ENCODE measurements around the gene CWC27.

CWC27 gene

DNA sequence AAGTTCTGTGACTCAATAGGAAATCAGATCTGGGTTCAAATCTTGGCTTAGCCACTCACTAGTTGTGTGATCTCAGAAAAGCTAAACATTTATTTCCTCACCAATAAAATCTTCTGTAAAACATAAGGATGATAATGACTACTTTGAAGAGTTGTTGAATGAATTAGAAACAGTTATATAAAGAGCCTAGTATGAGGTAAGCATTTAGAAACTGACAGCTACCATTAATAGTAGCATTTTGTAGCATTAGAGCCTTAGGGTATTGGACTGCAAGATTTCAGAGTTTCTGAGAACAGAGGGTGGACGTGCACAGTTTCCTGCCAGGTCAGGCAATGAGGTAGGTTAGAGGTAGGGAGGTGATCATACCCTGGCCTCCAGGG lies 293.2 kb downstream of the CWC27 start:
- Histone ChIP-seq H3K79me1 (ENCODE audit: low read length) (no peaks in the 10 kb centered on the region), H3K4me2 (ENCODE audit: low read length) (no peak overlapping the region), H3K9ac (ENCODE audit: low read length) (no peak overlapping the region), H3K4me3 (ENCODE audit: low read length) (no peak overlapping the region), H3K27ac (ENCODE audit: low read depth, low read length) (no peak overlapping the region), H3K27me3 (ENCODE audit: insufficient read depth, low read length, poor library complexity) (no peaks in the 10 kb centered on the region), H3K23ac (ENCODE audit: low read length) (no peak overlapping the region), H4K8ac (ENCODE audit: low read depth, low read length) (no peak overlapping the region), H2BK15ac (replicated peaks; ENCODE audit: low read depth) (no peak overlapping the region), H3K4ac (ENCODE audit: low read depth, low read length) (no peak overlapping the region), H3K56ac (ENCODE audit: low read length) (no peak overlapping the region), H2BK5ac (ENCODE audit: low read length) (no peak overlapping the region), H3K79me2 (ENCODE audit: control insufficient read depth, insufficient read depth, low read length) (no peaks in the 10 kb centered on the region), H3K18ac (ENCODE audit: low read length) (no peak overlapping the region), H3K4me1 (ENCODE audit: control insufficient read depth, low read depth, low read length) (no peaks in the 10 kb centered on the region), H3K36me3 (ENCODE audit: control insufficient read depth, insufficient read depth, low read length) (no peaks in the 10 kb centered on the region), H2AK5ac (ENCODE audit: low read length) (no peak overlapping the region), H2BK120ac (ENCODE audit: low read depth, low read length) (no peak overlapping the region), H4K5ac (ENCODE audit: low read length) (no peak overlapping the region)
- no peak for DNase-seq
- WGBS (ENCODE audit: extremely low coverage, insufficient coverage, low lambda C conversion rate), result no CpG with 5 or more reads among the region's 1 CpG

DNA sequence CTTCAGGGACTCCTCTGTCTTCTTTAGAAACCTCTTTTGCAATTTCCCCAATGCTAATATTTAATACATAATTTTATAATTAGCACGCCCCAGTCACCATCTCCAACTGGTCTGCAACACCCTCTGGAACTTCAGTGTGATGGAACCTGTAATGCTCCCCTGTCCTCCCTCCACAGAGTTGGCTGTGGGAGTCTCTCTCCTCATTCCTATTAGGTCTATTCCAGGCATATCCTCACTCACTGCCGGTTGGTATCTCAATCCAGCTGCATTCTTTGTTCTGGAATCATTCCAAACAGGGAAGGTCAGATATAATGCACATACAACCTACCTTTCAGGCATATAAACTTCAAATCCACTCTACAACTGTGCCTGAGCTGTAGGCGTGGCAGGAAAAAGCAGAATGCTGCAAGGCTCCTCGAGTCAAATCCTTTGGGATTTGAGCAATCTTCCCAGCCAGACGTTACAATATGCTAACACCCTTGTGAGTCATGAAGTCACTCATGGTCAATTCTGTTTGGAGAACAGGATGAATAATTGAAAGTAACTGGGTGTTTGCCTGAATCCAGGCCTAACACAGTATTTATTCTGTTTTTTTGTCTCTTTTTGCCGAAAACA lies 293.8 kb downstream of the CWC27 start:
- Histone ChIP-seq H3K4ac (ENCODE audit: low read depth, low read length) (no peak overlapping the region), H3K56ac (ENCODE audit: low read length) (no peak overlapping the region), H3K27me3 (ENCODE audit: insufficient read depth, low read length, poor library complexity) (no peaks in the 10 kb centered on the region), H3K9ac (ENCODE audit: low read length) (no peak overlapping the region), H4K8ac (ENCODE audit: low read depth, low read length) (no peak overlapping the region), H3K27ac (ENCODE audit: low read depth, low read length) (no peak overlapping the region), H2BK15ac (replicated peaks; ENCODE audit: low read depth) (no peak overlapping the region), H3K18ac (ENCODE audit: low read length) (peak overlapping the region; percentile 80), H2BK5ac (ENCODE audit: low read length) (no peak overlapping the region), H3K4me3 (ENCODE audit: low read length) (no peak overlapping the region), H3K4me1 (ENCODE audit: control insufficient read depth, low read depth, low read length) (no peaks in the 10 kb centered on the region), H3K23ac (ENCODE audit: low read length) (no peak overlapping the region), H3K4me2 (ENCODE audit: low read length) (no peak overlapping the region), H2AK5ac (ENCODE audit: low read length) (no peak overlapping the region), H4K5ac (ENCODE audit: low read length) (no peak overlapping the region), H3K79me2 (ENCODE audit: control insufficient read depth, insufficient read depth, low read length) (no peaks in the 10 kb centered on the region), H3K79me1 (ENCODE audit: low read length) (no peaks in the 10 kb centered on the region), H2BK120ac (ENCODE audit: low read depth, low read length) (no peak overlapping the region), H3K36me3 (ENCODE audit: control insufficient read depth, insufficient read depth, low read length) (no peaks in the 10 kb centered on the region)
- DNase-seq, result peak; percentile 58
- WGBS (ENCODE audit: extremely low coverage, insufficient coverage, low lambda C conversion rate), result no CpG with 5 or more reads among the region's 6 CpGs

DNA sequence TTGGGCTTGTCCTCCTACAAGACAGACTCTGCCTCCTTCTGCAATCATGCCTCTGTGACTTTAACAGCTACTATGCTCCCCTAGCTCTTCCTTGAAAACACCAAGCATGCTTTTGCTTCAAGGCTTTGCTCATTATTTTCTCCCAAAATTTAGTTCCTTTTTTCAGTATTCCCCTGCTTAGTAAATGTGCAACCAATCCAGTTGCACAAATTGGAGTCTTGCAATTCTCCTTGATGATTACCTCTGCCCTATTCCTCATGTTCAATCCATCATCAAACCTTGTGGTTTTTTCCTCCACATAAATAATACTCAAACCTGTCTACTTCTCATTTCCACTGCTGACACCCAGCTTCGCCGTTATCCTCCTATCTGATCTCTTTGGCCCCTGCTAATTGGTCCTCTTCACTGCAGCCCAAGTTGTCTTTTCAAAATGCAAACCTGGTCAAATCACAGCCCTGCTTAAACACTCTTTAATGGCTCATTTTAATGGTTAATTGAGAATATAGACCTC lies 296.3 kb downstream of the CWC27 start:
- whole genome bisulfite sequencing (ENCODE audit: extremely low coverage, insufficient coverage, low lambda C conversion rate), result no CpG with 5 or more reads among the region's 2 CpGs
- no peak overlapping the region for H2BK5ac ChIP-seq (ENCODE audit: low read length)

DNA sequence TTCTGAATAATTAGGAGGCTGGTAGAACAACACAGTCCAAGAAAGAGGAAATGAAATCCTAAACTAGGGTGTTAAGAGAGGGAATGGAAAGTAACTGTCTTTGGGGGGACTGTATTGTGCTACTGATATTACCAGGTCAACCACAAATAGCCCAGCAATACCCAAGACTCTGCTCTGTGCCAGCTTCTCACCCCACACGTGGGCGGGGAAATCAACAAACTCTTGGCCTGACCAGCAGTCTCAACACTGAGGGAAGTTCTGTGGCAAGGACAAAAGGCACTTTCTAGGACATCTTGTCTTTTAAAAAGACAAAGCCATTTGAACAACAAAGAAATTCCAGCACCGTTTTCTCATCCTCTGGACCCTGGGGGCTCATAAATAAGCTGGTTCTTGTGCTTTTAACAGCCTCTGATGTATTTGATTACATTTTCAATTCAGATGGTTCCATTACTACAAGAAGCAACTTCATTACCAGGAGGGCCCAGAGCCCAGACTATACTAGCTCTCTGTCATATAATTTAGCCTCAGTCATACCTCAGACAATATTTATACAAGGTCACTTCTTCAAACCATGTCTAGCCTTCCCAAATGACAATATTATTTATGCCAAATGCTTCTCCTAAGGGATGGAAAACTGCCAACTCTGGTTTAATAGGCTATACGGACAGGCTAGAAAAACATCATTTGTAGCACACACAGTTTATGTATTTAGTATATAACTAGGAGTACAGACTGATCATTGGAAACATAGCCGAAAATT lies 297.8 kb downstream of the CWC27 start:
- Histone ChIP-seq H3K4me2 (ENCODE audit: low read length) (no peak overlapping the region), H3K9ac (ENCODE audit: low read length) (no peak overlapping the region), H2AK5ac (ENCODE audit: low read length) (no peak overlapping the region), H3K36me3 (ENCODE audit: control insufficient read depth, insufficient read depth, low read length) (no peaks in the 10 kb centered on the region), H2BK5ac (ENCODE audit: low read length) (no peak overlapping the region), H3K27ac (ENCODE audit: low read depth, low read length) (no peak overlapping the region), H3K4me3 (ENCODE audit: low read length) (no peak overlapping the region), H3K56ac (ENCODE audit: low read length) (no peak overlapping the region), H3K79me1 (ENCODE audit: low read length) (no peaks in the 10 kb centered on the region), H3K18ac (ENCODE audit: low read length) (no peak overlapping the region), H2BK15ac (replicated peaks; ENCODE audit: low read depth) (no peak overlapping the region), H3K79me2 (ENCODE audit: control insufficient read depth, insufficient read depth, low read length) (no peaks in the 10 kb centered on the region), H2BK120ac (ENCODE audit: low read depth, low read length) (no peak overlapping the region), H4K8ac (ENCODE audit: low read depth, low read length) (no peak overlapping the region), H3K4ac (ENCODE audit: low read depth, low read length) (no peak overlapping the region), H3K4me1 (ENCODE audit: control insufficient read depth, low read depth, low read length) (peaks cover 2% of the 10 kb centered on the region), H4K5ac (ENCODE audit: low read length) (no peak overlapping the region), H3K23ac (ENCODE audit: low read length) (no peak overlapping the region), H3K27me3 (ENCODE audit: insufficient read depth, low read length, poor library complexity) (no peaks in the 10 kb centered on the region)
- WGBS (ENCODE audit: extremely low coverage, insufficient coverage, low lambda C conversion rate), result no CpG with 5 or more reads among the region's 5 CpGs
- DNase-seq, result no peak

More for the DNA sequence above, 296.3 kb downstream of the CWC27 start:
- Histone ChIP-seq H3K36me3 (ENCODE audit: control insufficient read depth, insufficient read depth, low read length) (no peaks in the 10 kb centered on the region), H2BK120ac (ENCODE audit: low read depth, low read length) (no peak overlapping the region), H3K4me2 (ENCODE audit: low read length) (no peak overlapping the region), H3K4me1 (ENCODE audit: control insufficient read depth, low read depth, low read length) (no peaks in the 10 kb centered on the region), H4K5ac (ENCODE audit: low read length) (no peak overlapping the region), H3K27ac (ENCODE audit: low read depth, low read length) (no peak overlapping the region), H3K18ac (ENCODE audit: low read length) (no peak overlapping the region), H2AK5ac (ENCODE audit: low read length) (no peak overlapping the region), H3K56ac (ENCODE audit: low read length) (no peak overlapping the region), H3K4me3 (ENCODE audit: low read length) (no peak overlapping the region), H3K27me3 (ENCODE audit: insufficient read depth, low read length, poor library complexity) (no peaks in the 10 kb centered on the region), H2BK15ac (replicated peaks; ENCODE audit: low read depth) (no peak overlapping the region), H3K79me2 (ENCODE audit: control insufficient read depth, insufficient read depth, low read length) (no peaks in the 10 kb centered on the region), H3K9ac (ENCODE audit: low read length) (no peak overlapping the region), H4K8ac (ENCODE audit: low read depth, low read length) (no peak overlapping the region), H3K4ac (ENCODE audit: low read depth, low read length) (no peak overlapping the region), H3K23ac (ENCODE audit: low read length) (no peak overlapping the region), H3K79me1 (ENCODE audit: low read length) (no peaks in the 10 kb centered on the region)
- DNase-seq, result no peak

DNA sequence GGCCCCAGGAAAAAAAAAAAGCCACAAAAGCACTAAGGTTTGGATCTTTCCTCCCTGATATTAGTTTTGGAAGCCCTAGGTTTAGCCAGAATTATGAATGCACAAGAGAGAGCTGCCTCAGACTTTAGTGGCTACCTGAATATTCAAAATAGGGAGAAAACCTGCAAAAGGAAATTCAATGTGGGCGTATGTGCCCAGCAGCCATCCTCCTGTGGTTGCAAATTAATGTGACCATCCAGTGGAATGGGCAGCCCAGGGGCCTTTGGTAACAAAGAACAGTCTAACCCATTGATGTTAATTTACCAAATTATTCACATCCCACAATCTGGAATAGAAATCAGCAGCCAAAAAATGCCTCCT lies 298.4 kb downstream of the CWC27 start:
- H3K18ac ChIP-seq (ENCODE audit: low read length), result no peak overlapping the region
- no peaks in the 10 kb centered on the region for H3K27me3 ChIP-seq (ENCODE audit: insufficient read depth, low read length, poor library complexity)
- H2BK5ac ChIP-seq (ENCODE audit: low read length), result no peak overlapping the region
- no peak overlapping the region for H3K9ac ChIP-seq (ENCODE audit: low read length)
- no peak overlapping the region for H3K4me2 ChIP-seq (ENCODE audit: low read length)
- no peak overlapping the region for H4K5ac ChIP-seq (ENCODE audit: low read length)
- H3K4me1 ChIP-seq (ENCODE audit: control insufficient read depth, low read depth, low read length), result peaks cover 2% of the 10 kb centered on the region
- no peak overlapping the region for H3K23ac ChIP-seq (ENCODE audit: low read length)
- no peaks in the 10 kb centered on the region for H3K36me3 ChIP-seq (ENCODE audit: control insufficient read depth, insufficient read depth, low read length)
- H3K4me3 ChIP-seq (ENCODE audit: low read length), result no peak overlapping the region
- WGBS (ENCODE audit: extremely low coverage, insufficient coverage, low lambda C conversion rate), result no CpG with 5 or more reads among the region's 1 CpG
- no peaks in the 10 kb centered on the region for H3K79me1 ChIP-seq (ENCODE audit: low read length)
- no peak overlapping the region for H3K27ac ChIP-seq (ENCODE audit: low read depth, low read length)
- no peak overlapping the region for H3K4ac ChIP-seq (ENCODE audit: low read depth, low read length)
- no peak for DNase-seq
- no peak overlapping the region for H4K8ac ChIP-seq (ENCODE audit: low read depth, low read length)
- no peak overlapping the region for H2AK5ac ChIP-seq (ENCODE audit: low read length)
- H3K79me2 ChIP-seq (ENCODE audit: control insufficient read depth, insufficient read depth, low read length), result no peaks in the 10 kb centered on the region
- H2BK15ac ChIP-seq (replicated peaks; ENCODE audit: low read depth), result peak overlapping the region; percentile 64
- H3K56ac ChIP-seq (ENCODE audit: low read length), result no peak overlapping the region
- H2BK120ac ChIP-seq (ENCODE audit: low read depth, low read length), result no peak overlapping the region
